ENCODE data around the gene BTD. TPM values are rescaled to one million over a fixed set of nuclear protein-coding genes. Genes with fewer than 3 reads are reported as not detected.

Gene BTD, protein sequence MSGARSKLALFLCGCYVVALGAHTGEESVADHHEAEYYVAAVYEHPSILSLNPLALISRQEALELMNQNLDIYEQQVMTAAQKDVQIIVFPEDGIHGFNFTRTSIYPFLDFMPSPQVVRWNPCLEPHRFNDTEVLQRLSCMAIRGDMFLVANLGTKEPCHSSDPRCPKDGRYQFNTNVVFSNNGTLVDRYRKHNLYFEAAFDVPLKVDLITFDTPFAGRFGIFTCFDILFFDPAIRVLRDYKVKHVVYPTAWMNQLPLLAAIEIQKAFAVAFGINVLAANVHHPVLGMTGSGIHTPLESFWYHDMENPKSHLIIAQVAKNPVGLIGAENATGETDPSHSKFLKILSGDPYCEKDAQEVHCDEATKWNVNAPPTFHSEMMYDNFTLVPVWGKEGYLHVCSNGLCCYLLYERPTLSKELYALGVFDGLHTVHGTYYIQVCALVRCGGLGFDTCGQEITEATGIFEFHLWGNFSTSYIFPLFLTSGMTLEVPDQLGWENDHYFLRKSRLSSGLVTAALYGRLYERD
- polyA plus RNA-seq: 14.0 and 15.9 TPM in 2 replicates

DNA sequence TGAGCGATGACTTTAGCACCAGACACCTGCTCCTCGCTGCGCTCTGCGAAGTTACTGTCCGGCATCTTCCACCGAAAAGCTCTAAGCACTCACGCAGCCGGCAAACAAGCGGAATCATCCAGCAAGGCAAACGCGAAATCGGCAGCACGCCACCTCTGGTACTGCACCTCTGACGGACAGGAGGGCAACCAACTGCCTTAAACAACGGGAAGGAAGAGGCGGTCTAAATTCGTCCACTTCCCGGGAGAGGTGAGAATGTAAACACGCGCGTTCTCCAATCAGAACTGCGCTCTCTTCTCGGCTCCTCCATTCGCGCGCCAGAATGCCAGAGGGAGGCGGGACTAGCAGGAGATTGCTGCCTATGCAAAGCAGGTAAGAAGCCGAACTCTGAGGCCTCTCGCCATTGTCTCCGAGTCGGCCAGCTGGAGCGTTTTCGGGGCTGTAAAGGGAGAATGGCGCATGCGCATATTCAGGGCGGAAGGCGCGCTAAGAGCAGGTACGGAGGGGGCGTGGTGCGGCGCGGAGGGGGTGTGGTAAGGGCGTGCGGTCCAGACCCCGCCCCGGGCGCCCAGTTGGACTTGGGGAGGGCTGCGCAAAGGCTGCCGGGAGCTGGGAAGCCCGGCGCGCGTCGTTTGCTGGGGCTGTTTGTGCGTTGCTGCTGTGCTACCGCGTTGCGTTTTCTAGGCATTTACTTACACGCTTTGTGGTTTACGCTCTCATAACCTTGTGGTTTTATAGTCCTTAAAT is at the start of gene BTD, which contains the start of gene HACL1:
Gene BTD (plus strand): TSS at position 347 of the 747 bp plus-strand sequence. CDS start 33,695 bp downstream, outside the sequence.
Gene HACL1 (minus strand): TSS at position 171 of the 747 bp plus-strand sequence. CDS start 106 bp downstream, at position 65.

Other genes starting within 250 kb of the BTD start
- 43.4 and 54.0 TPM in 2 replicates for gene METTL6, start 174.2 kb upstream of the BTD start, polyA plus RNA-seq
- 12.6 and 19.5 TPM in 2 replicates for gene EAF1, start 174.1 kb upstream of the BTD start, polyA plus RNA-seq
- gene COLQ, start 80.0 kb upstream of the BTD start, polyA plus RNA-seq: not detected in 2 replicates
- 4.2 and 10.8 TPM in 2 replicates for gene HACL1, start 176 bp upstream of the BTD start, polyA plus RNA-seq
- 15.2 and 16.2 TPM in 2 replicates for gene ANKRD28, start 196.2 kb downstream of the BTD start, polyA plus RNA-seq

Measured in Purkinje cell (primary cell).